HG02938 (cell line): ENCODE data around the gene CUBN.

ENCODE experiments used
- ATAC-seq: cut with Tn5 transposase; IDR thresholded peaks from one replicate; pipeline ENCODE4 v1.9.1; 2021; ENCODE audit warnings: mild to moderate bottlenecking, moderate library complexity; ENCODE audit not compliant: unreplicated experiment

Gene CUBN

DNA sequence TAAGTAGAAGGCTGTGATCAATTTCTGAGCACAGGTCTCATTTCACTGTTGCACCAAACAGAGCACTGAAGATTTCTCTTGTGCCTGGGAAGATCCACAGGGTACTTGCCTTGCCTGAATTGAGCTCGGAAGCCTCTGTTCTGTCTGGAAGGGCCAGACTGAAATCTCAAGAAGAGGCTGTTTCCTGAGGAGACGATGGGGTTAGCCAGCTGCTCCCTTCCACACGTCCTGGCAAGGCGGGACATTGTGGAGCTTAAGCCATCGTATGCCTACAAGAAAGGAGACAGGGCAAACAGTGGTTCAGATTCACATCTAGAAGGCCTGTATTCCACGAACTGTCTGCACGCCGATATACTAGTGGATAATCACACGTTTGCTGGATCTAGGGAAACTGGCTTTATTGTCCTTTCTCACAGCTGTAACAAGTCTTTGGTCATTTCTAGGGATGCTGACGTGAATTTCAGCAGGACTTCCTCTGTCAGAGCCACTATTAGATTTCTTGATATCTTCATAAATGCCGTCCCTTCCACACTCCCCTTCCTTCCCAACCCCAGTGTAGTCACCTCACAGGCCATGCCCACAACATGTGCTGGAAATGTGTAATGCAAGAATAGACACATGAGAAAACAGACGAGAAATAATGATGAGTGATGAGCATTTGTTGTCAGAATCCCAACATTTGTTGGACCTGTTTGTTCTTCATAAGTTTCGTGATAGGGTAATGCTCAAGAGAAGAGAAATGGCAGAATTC is 175.2 kb downstream of the CUBN start:
- no peak for ATAC-seq

DNA sequence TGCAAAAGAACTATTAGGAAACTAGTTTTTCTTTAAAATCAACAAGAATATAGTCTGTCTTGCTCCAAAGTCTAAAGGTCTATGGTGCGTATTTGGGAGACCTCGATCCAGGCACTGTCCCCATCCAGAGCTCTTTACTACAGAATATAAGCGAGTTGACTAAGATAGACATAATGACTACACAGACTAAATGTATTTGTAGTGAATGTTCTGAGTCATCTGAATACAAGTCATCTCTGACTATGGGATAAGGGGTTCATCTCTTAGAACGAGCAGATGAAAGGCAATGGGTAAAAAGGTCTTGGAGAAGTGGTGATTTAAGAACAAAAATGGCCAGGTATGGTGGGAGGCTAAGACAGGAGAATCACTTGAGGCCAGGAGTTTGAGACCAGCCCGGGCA is 176.3 kb downstream of the CUBN start:
- no peak for ATAC-seq

DNA sequence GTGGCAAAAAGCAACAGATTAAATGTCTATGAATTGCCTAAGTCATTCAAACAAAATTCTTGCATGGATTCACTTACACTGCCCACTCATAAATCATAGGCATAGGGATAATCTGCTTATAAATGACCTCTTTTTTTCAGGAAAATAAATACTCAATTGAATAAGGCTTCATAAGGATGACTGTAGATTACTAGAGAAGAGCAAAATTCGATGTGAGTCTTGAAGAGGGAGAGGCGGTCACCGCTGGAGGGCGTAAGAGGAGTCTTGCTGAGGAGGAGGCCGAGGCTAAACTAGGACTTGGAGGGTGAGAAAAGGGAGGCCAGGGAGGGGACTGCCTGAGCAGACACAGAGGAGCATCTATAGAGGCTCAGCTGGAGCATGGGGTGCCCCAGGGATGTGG is 177.0 kb downstream of the CUBN start:
- no peak for ATAC-seq

DNA sequence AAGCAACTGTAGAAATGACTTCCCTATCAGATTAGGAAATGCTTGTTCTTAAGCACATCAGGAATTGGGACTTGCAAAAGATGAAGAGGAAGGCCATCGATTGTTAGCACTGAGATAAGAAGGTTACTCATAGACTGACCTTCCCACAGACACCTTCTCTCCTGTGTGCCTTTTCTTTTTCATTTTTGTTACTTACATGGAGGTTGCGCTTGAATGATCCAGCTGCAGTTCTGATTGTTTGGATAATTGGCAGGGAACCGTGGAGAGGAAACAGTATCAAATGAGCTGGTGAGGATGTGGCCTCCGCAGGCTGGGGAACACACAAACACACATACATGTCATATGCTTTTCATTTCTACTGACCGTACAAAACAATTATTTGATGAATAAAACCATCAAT is 177.5 kb downstream of the CUBN start:
- no peak for ATAC-seq

DNA sequence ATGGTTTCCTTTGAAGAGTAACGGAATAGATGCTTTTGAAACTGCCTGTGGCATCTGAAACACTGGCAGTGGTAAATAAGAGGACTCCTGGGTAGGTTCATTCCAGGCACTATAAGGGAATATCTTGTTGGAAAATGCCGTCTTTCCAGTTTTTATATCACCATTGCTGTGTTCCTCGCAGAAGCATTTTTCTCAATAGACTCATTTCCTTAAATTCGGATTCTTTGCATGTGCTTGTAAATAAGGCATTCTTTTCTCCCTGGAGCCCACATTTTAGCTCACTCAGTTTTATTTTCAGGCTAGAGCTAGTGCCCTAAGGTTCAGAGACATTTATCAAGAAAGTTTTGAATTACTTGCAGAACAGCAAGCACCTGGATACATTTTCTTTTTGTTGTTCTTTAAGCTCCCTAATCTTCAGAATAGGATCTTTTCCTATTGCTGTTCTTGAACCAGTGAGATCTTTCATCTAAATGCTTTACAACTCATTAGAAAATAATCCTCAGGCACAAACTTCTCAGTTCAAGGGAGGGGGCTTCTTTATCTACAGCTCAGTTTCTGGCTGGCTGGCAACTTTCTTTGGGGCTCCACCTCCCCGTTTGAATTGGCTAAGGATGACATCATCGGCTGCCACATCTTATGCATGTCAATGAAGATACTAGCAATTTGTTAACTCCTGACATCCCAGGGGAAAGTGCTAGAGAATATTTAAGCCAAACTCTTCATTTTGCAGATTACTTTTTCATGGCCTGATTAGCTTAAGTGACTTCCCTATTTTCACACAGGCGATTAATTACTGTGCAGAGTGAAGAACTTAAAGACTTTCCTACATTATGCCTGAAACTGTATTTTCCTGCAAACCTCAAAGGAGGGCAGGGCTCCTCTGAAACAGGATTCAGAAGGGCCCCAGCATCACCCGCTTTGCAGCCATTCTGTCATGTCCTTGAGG is 178.7 kb downstream of the CUBN start:
- no peak for ATAC-seq

DNA sequence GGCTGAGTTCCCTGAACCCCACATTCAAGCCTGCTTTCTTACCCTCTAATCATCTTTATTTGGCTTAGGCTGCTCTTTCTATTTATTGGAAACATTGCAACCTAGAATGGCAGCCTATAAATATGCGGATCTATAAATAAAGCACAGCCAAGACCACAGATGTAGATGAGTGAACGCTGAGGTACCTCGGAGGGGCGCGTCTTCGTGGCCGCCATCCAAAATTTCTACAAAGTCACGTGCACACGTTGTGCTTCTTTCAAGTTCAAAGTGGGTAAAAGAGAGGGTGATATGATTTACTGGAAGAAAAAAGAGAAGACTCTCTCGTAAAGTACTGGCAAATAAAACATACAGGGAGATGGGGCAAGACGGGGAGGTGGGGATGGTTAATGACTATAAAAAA is 179.8 kb downstream of the CUBN start:
- ATAC-seq = no peak

DNA sequence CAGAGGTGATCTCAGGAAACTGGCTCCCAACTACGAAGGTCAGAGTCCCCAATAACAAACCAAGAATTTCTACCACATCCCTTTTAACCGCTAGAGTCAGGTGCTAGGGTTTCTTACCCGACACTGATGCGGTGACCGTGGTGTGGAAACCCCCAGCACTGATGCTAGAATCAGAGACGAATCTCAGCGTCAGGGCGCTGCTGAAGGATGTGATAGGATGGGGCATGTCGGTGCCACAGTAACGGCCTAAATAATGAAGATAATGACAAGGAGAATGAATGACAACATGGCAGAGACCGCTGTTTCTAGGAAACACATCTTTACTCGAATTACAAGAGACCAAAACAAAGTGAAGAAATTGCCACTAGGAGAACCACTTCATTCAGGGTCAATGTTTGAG is 181.2 kb downstream of the CUBN start:
- no peak for ATAC-seq

DNA sequence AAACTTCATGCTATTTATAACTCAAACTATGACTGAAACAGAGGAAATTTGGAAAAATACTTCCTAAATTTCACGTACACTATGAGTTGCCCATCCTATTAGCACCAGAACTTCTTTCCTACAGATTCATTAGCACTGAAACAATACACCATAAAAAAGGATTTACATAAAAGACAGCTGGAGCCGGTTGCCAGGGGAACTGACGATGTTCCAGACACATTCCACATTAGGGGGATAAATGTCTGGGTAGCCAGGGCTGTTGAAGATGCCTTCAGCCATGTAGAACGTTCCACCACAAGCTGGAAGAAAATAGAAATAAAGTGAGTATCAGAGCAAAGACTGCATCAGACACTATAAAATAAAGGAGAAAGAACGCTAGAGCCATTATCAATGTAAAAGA is 182.5 kb downstream of the CUBN start:
- no peak for ATAC-seq

DNA sequence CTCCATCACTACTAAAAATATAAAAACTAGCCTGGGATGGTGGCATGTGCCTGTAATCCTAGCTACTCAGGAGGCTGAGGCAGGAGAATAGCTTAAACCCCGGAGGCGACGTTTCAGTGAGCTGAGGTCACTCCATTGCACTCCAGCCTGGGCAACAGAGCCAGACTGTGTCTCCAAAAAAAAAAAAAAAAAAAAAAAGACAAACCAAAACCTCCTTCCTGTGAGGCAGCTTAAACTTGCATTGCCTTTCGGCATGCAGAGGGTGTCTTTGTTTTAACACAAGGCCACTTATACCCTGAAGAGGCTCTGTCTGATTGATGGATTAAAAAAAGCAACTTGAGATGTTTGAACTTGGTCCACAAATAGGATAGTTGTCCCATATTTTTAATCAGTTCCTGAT is 184.0 kb downstream of the CUBN start:
- no peak for ATAC-seq

DNA sequence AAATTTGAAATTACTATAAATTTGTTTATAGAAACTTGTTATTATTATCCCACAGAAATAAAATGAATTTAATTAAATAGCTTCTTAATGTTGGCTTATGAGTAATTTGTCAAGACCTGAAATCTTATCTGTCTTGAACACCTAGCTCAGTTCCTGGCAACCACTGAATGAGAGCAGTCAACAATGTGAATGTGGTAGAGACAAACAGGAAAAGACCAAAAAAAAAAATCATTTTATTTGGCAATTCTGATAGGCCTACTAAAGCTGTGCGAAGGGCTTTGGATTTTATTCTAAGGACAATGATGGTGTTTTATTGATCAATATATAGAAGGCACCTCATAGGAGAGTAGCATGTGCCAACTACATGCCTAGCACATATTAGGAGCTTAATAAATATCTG is 184.6 kb downstream of the CUBN start:
- ATAC-seq = no peak

DNA sequence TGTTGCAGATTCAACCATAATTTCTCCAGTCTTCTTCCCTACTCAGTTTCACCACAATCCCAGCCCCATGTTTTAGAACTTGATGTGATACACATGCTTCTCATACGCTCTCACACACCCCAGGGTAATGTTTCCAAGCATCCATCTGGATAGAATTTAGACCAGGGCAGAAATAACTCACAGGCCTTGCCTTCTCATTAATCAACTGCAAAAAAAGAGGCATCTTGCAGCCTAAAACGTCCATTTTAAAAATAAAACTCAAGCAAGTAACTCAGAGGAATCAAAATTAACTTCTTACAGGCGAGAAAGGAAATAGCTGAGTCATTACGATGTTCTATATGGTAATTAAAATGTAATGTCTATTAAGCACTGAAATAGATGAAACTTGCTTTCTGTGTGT is 185.2 kb downstream of the CUBN start:
- ATAC-seq = no peak

DNA sequence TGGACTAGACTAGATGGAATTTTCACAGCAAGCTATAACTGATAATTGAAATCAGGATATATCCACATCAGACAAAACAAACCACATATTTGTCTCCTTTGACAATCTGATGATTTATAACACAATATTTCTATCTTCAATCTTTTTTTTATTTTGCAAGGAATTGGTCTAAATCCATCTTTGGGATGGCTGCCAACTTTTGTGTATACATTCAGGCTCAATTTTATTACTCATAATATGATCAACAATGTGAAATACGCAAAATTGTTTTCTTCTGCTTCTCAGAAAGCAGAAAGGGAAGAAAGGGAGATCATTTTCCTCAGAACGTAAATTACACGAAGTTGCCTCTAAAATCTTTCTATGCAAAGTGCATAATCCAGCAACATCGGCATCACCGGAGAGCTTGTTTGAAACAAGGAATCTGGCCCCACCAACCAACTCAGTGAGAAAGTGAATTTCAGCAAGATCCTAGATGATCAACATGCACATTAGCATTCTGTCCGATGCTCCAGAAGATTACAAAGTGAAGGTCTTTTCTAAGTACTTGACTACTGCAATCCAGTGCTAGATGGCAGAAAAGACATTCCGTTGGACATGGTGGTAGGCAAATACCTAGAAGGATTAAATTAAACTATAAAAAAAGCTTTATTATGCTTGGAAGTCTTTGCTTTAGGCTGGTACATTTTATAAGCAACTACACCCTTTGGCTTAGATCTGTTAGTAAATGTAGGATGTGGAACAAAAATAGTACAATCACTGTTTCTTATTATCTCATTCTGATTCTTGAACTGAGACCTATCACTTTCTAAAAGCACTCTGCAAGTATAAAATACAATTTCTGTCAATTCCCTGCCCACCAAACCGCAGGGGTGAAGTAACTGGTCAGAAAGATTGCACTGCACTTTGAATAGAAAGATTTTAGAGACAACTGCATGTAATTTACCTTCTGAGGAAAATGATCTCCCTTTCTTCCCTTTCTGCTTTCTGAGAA is 186.0 kb downstream of the CUBN start:
- no peak for ATAC-seq

DNA sequence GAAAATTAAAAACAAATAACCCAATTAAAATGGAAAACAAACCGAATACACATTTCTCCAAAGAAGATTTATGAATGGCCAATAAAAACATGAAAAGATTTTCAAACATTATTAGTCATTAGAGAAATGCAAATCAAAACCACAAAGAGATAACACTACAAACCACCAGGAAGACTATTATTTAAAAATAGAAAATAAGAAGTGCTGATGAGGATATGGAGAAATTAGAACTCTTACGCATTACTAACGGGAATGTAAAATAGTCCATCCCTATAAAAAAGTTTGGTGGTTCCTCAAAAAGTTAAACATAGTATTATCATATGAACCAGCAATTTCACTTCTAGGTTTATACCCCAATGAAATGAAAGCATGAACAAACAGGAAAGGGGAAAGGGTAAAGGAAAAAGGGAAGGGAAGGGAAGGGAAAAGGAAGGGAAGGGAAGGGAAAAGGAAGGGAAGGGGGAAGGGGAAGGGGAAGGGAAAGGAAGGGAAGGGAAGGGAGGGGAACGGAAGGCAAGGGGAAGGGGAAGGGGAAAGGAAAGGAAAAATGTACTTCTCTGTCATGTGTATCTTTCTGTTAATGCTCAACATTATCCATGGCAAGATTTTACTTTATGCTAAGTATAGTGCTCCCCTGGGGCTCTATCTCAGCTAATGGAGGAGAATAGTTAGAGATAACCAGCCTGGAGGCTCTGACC is 187.1 kb downstream of the CUBN start:
- no peak for ATAC-seq

DNA sequence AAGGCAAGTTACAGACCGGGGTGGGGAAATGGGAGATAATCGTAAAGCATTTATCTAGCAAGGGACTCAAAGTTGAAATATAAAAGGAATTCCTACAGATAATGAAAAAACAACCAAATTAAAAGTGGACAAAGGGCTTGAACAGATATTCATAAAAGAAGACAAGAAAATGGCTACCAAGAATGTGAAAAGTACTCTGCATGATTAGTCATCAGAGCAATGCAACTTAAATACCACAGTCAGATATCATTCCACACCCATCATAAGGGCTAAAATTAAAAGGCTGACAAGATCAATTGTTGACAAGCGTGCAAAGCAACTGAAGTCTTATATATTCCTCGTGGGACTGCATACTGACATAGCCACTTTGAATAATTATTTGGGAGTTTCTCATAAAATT is 187.7 kb downstream of the CUBN start:
- no peak for ATAC-seq

DNA sequence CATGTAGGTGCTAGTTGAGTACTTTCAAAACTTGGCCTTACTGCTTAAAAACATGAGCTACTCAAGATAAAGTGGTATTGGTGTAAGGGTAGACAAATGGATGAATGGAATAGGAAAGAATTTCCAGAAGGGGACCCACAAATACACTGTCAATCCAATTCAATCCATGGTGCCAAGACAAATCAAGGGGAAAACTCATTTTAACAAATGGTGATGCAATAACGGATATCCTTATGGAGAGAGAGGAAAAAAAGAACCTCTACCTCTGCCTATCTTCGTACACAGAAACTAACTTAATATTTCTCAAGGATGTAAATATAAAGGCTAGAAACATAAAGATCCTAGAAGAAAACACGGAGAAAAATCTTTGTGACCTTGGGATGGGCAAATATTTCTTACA is 188.5 kb downstream of the CUBN start:
- no peak for ATAC-seq

DNA sequence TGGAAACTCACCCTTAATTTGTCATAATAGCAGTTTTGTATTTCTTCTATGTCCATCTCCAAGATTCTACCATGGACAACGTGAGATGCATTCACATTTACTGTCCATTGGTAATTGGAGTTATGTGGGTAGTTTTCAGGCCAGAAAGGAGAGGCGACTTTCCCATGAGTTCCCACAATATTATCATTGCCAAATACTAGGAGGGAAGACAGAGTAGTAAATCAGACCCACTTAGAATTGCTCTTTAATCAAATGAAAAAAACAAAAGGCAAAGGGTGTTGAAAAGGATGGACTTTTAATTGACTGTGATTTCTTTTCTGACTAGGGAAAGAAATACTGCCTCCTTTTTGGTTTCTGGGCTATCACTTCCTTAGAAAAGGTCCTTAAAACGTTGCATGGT is 190.7 kb downstream of the CUBN start:
- no peak for ATAC-seq

DNA sequence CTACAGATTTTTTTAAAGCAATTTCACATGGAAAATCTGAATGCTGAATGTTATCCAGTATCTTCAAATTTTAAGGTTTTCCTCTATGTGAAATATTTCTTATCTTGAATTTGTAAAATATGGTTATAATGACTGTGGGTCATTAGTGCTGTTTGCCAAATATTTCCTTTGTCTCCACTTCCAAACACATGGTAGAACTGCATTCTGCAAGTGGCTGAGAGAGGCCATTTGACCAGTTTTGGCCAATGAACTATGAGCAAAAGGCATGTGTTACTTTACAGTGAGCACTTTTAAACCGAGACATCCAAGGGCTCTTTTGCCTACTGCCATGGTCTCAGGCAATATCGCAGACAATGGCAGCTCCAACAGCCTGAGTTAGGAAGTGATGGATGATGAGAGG is 195.2 kb downstream of the CUBN start:
- no peak for ATAC-seq

DNA sequence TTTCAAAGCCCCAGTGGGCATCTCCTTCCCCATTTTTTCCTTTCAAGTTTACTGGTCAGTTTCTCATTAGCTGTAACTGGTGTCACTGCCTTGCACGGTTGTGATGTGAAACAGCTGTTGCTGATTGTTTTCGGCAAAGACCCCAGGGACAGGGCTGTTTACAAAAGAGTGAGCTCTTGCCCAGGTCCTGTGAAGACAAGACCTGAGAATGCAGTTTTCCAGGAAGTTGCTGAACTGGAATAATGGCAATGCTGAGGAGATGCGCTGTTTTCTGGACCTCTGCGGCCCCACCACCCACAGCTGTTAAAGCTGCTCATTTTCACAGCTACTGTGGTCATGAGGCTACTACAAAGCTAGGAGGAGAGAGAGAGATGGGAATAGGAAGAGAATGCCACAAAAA is 195.8 kb downstream of the CUBN start:
- no peak for ATAC-seq

DNA sequence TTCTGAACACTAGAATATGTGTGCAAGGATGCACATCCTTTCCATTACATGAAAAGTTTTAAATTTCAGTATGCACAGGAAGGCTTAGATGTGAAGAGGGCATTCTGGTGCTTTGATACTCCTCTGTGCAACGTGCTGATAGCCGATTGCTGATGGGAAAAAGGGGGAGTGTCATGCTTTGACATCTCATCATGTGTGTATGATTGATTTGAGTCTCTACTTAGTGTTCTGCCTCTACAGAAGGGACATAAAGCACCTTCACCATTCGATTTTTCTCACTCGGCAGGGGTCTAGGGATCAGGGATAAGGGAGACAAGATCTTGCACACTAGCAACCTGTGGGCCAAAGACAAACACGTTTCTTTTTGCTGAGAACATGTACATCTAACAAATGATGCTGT is 197.7 kb downstream of the CUBN start:
- no peak for ATAC-seq

DNA sequence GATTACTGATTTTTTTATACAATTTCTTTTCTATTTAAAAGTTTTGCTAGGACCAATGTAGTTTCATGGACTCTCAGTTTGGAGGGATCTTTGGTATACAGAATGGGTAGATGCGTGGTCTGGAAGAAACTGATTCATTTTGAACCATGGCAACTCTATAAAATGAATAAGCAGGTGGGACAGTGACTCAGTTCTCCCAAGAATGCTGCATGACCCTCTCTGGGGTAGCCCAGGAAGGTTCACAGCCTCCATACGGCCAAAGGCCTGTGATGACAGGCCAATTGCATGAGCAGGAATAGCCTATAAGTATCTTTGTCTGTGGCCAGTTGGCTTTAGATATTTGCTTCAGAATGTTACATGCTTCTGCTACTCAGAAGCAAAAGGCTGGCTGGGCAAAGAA is 199.1 kb downstream of the CUBN start:
- no peak for ATAC-seq

DNA sequence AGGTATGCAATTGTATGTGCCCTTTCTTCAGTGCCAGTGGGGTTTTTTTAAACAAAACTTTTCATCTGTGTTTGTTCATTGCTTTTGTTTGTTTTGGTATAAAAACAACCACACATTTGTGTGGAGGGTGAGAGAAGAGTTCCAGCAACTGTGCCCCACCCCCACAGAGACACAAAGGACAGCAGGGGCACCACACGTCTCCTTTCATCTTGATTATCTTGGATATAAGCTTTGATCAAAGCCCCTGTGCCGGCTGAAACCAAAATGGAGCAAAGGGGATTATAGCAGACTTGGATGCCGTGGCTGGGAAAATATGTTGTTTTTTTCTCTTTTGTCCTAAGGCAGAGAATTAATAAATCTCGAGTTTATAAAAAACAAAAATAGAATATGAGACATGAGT is 200.5 kb downstream of the CUBN start:
- ATAC-seq = no peak
